PC-9 (cell line): ENCODE measurements around the gene ZFP30. TPM values are rescaled to one million over a fixed set of nuclear protein-coding genes. Genes with fewer than 3 reads are reported as not detected.
"Not testable (repeated sequence)": the region's sequence is repeated elsewhere in the genome, so short reads cannot be mapped to it uniquely, and the experiment has no call there.

Experiments
- BruUV-seq: library from RNA; stranded (reverse); fragments of 400-500 nt; replicated peaks from 2 replicates; lab custom pipeline; 2021; lab: Mats Ljungman, UMichigan
- CTCF ChIA-PET: fragments of 300-600 bp; sonication (Branson Sonifier 250); formaldehyde crosslinking; loops from one replicate; lab custom pipeline; 2022; ENCODE audit warnings: antibody characterized with exemption; lab: Charles Lee
- POLR2A ChIA-PET: fragments of 300-600 bp; sonication (Branson Sonifier 250); formaldehyde crosslinking; loops from one replicate; lab custom pipeline; 2022; ENCODE audit warnings: antibody characterized with exemption; ENCODE audit not compliant: unreplicated experiment; lab: Charles Lee
- DNase-seq, 2 experiments: peaks; one replicate each; pipeline versions ENCODE4 v3.0.0 to v3.0.0-alpha.2; 2015 to 2022; ENCODE audit warnings: mixed read lengths in 1 of 2
- H2AFZ ChIP-seq: fragments of 200-600 bp; sonication (generic); 2 replicates; pipeline ENCODE4 v1.8.1; 2017; ENCODE audit warnings: antibody characterized with exemption
- H3F3A ChIP-seq: fragments of 200-600 bp; sonication (generic); 2 replicates; pipeline ENCODE4 v1.8.1; 2017; ENCODE audit warnings: antibody characterized with exemption, mild to moderate bottlenecking, low read depth; ENCODE audit not compliant: insufficient read depth
- H3K27ac ChIP-seq: fragments of 200-600 bp; sonication (generic); 2 replicates; pipeline ENCODE4 v1.6.1; 2016; ENCODE audit warnings: mixed run types
- H3K27me3 ChIP-seq: fragments of 200-600 bp; sonication (generic); 2 replicates; pipeline ENCODE4 v1.6.1; 2016; ENCODE audit warnings: low read depth, mixed run types; ENCODE audit not compliant: insufficient read depth
- H3K36me3 ChIP-seq: fragments of 200-600 bp; sonication (generic); 2 replicates; pipeline ENCODE4 v1.6.1; 2016; ENCODE audit warnings: low read depth, mixed run types
- H3K4me1 ChIP-seq: fragments of 200-600 bp; sonication (generic); replicated peaks from 2 replicates; pipeline ENCODE4 v1.6.1; 2016; ENCODE audit warnings: mixed run types; ENCODE audit not compliant: insufficient read depth
- H3K4me2 ChIP-seq: fragments of 200-600 bp; sonication (generic); 2 replicates; pipeline ENCODE4 v1.6.1; 2017; ENCODE audit warnings: mixed run types
- H3K4me3 ChIP-seq: fragments of 200-600 bp; sonication (generic); 2 replicates; pipeline ENCODE4 v1.6.1; 2016; ENCODE audit warnings: mixed run types
- H3K79me2 ChIP-seq: fragments of 200-600 bp; sonication (generic); 2 replicates; pipeline ENCODE4 v1.6.1; 2017; ENCODE audit warnings: low read depth, mixed run types
- H3K9me2 ChIP-seq: fragments of 200-600 bp; sonication (generic); 2 replicates; pipeline ENCODE4 v1.8.1; 2017; ENCODE audit warnings: mild to moderate bottlenecking; ENCODE audit not compliant: insufficient read depth
- H3K9me3 ChIP-seq: fragments of 200-600 bp; sonication (generic); 2 replicates; pipeline ENCODE4 v1.8.1; 2016; ENCODE audit warnings: low read depth; ENCODE audit not compliant: insufficient read depth
- H4K20me1 ChIP-seq: fragments of 200-600 bp; sonication (generic); 2 replicates; pipeline ENCODE4 v1.8.1; 2017; ENCODE audit not compliant: insufficient read depth
- EZH2 ChIP-seq: fragments of 200-600 bp; sonication (generic); IDR thresholded peaks from 2 replicates; pipeline ENCODE4 v1.8.0; 2017; ENCODE audit warnings: antibody characterized with exemption, low read depth
- intact Hi-C: fragments of 100-400 bp; cut with micrococcal nuclease; formaldehyde crosslinking; loops from one replicate; pipeline ENCODE4 v1.10.0; 2022; ENCODE audit not compliant: unreplicated experiment
- total RNA-seq: library from RNA; stranded (reverse); gene quantifications from 2 replicates; pipeline ENCODE4 v1.2.3, GENCODE V29; 2021
- TF ChIP-seq, protein P1 (sequence below): fragments of 200-600 bp; sonication (generic); conservative IDR thresholded peaks from 2 replicates; pipeline ENCODE4 v1.6.1; 2017; ENCODE audit warnings: mixed run types, antibody characterized with exemption, mild to moderate bottlenecking, moderate library complexity

The ZFP30 gene
- total RNA-seq, 1 experiment from 2014 or later, result 7.5 TPM

DNA sequence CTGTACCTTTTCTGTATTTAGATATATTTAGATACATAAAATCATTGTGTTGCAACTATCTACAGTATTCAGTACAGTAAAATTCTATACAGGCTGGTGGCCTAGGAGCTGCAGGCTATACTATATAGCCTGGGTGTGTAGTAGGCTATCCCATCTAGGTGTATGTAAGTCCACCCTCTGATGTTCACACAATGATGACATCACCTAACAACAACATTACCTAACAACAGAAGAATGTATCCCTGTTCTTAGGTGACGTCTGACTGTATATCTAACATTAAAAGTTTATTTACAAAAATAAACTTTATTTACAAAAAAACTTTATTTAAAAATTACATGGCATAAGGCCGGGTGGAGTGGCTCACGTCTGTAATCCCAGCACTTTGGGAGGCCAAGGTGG, 28.3 kb upstream of the ZFP30 start:
- DNase-seq, result no peak
- ChIA-PET POLR2A (no interaction called here), CTCF (no interaction called here)
- no peaks in the 10 kb centered on the region; the same call in 1 of the 2 replicates for H3K9me3 ChIP-seq
- intact Hi-C loops, result no loop called here
- H3K79me2 ChIP-seq, result no peaks in the 10 kb centered on the region
- H2AFZ ChIP-seq, result no peak overlapping the region
- H4K20me1 ChIP-seq, result no peaks in the 10 kb centered on the region
- no peak overlapping the region for H3K4me2 ChIP-seq
- no TSS peak for BruUV-seq
- no peaks in the 10 kb centered on the region for H3F3A ChIP-seq
- no peaks in the 10 kb centered on the region for H3K27me3 ChIP-seq
- no peaks in the 10 kb centered on the region for H3K4me1 ChIP-seq
- H3K27ac ChIP-seq, result no peak overlapping the region
- TF ChIP-seq, protein P1, sequence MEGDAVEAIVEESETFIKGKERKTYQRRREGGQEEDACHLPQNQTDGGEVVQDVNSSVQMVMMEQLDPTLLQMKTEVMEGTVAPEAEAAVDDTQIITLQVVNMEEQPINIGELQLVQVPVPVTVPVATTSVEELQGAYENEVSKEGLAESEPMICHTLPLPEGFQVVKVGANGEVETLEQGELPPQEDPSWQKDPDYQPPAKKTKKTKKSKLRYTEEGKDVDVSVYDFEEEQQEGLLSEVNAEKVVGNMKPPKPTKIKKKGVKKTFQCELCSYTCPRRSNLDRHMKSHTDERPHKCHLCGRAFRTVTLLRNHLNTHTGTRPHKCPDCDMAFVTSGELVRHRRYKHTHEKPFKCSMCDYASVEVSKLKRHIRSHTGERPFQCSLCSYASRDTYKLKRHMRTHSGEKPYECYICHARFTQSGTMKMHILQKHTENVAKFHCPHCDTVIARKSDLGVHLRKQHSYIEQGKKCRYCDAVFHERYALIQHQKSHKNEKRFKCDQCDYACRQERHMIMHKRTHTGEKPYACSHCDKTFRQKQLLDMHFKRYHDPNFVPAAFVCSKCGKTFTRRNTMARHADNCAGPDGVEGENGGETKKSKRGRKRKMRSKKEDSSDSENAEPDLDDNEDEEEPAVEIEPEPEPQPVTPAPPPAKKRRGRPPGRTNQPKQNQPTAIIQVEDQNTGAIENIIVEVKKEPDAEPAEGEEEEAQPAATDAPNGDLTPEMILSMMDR, result no peak
- no peak for TF ChIP-seq EZH2
- H3K9me2 ChIP-seq, result no peaks in the 10 kb centered on the region
- no peaks in the 10 kb centered on the region for H3K36me3 ChIP-seq
- H3K4me3 ChIP-seq, result no peak overlapping the region

DNA sequence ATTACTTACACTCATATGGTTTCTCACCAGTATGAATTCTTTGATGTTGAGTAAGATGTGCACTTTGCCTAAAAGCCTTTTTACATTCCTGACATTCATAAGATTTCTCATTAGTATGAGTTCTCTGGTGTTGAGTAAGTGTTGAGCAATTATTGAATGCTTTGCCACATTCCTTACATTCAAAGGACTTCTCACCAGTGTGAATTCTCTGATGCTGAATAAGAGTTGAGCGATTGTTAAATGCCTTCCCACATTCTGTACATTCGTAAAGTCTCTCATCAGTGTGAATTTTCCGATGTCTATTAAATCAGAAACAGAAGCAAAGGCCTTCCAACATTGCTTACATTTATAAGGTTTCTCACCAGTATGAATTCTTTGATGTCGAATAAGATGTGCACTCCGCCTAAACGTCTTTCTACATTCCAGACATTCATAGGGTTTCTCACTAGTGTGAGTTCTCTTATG, 14.2 kb upstream of the ZFP30 start:
- no peaks in the 10 kb centered on the region for H3K79me2 ChIP-seq
- no peaks in the 10 kb centered on the region for H4K20me1 ChIP-seq
- no peak overlapping the region for H3K27ac ChIP-seq
- H3K36me3 ChIP-seq, result no peaks in the 10 kb centered on the region
- BruUV-seq, result no TSS peak
- ChIA-PET CTCF (no interaction called here), POLR2A (no interaction called here)
- peaks cover 49% of the 10 kb centered on the region for H3K9me3 ChIP-seq
- no peak overlapping the region for H3K4me3 ChIP-seq
- no peak overlapping the region for H2AFZ ChIP-seq
- no peaks in the 10 kb centered on the region for H3K4me1 ChIP-seq
- H3K4me2 ChIP-seq, result no peak overlapping the region
- 0 out of 2 replicates have a peak, but pooled peaks cover 7% of the 10 kb centered on the region for H3F3A ChIP-seq
- intact Hi-C loops, result no loop called here
- H3K9me2 ChIP-seq, result no peaks in the 10 kb centered on the region
- no peak for DNase-seq
- TF ChIP-seq, protein P1, result no peak
- TF ChIP-seq EZH2, result no peak
- no peaks in the 10 kb centered on the region for H3K27me3 ChIP-seq

DNA sequence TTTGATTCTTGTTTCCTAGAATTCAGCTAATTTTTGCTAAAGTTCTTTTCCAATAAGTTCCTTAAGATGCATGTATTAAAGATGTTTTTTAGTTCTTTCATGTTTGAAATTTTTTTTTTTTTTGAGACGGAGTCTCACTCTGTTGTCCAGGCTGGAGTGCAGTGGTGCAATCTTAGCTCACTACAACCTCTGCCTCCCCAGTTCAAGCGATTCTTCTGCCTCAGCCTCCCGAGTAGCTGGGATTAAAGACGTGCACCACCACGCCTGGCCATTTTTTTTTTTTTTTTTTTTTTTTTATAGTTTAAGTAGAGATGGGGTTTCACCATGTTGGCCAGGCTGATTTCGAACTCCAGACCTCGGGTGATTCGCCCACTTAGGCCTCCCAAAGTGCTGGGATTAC, 1.9 kb upstream of the ZFP30 start:
- CTCF ChIA-PET, result interaction anchor here (0.7 kb wide), 1 partner anchor 988 kb away, joined by 12 read pairs; no protein-coding TSS in a partner anchor
- H3F3A ChIP-seq, H3K9me2 ChIP-seq, POLR2A ChIA-PET, H3K4me2 ChIP-seq, intact Hi-C loops, H3K36me3 ChIP-seq, H3K27me3 ChIP-seq, H3K27ac ChIP-seq, H4K20me1 ChIP-seq, DNase-seq, H2AFZ ChIP-seq: not testable (repeated sequence)
- TSS peak; percentile 17 for BruUV-seq
- H3K4me3 ChIP-seq, result peak overlapping the region; percentile 67; the same call in 1 of the 2 replicates
- peaks cover 18% of the 10 kb centered on the region for H3K4me1 ChIP-seq
- H3K9me3 ChIP-seq, result peaks cover 11% of the 10 kb centered on the region
- peaks cover 23% of the 10 kb centered on the region for H3K79me2 ChIP-seq
